RPMI8226 (cell line): ENCODE data around the gene PTH1R.
A peak's percentile ranks its signal among the peaks of the same experiment; 100 is the strongest.

Source experiments
- DNase-seq: peaks from one replicate; pipeline ENCODE4 v3.0.0-alpha.2; 2015

PTH1R gene

GRCh38 chr3:46865031-46865507 is 12.5 kb upstream of the PTH1R start:
- no peak for DNase-seq

GRCh38 chr3:46865546-46865945 is 12.0 kb upstream of the PTH1R start:
- no peak for DNase-seq

- DNase-seq, result no peak
Observed at GRCh38 chr3:46866032-46866595, 11.4 kb upstream of the PTH1R start.

- peak; percentile 76 for DNase-seq
Observed at GRCh38 chr3:46866720-46867549, 10.6 kb upstream of the PTH1R start.

- DNase-seq, result no peak
Observed at GRCh38 chr3:46867550-46867898, 10.0 kb upstream of the PTH1R start.

GRCh38 chr3:46868287-46868686 is 9.2 kb upstream of the PTH1R start:
- DNase-seq, result no peak

- no peak for DNase-seq
Observed at GRCh38 chr3:46868948-46869347, 8.6 kb upstream of the PTH1R start.

- DNase-seq, result no peak
Observed at GRCh38 chr3:46869440-46869839, 8.1 kb upstream of the PTH1R start.

GRCh38 chr3:46870651-46871050 is 6.9 kb upstream of the PTH1R start:
- no peak for DNase-seq

GRCh38 chr3:46871222-46871621 is 6.3 kb upstream of the PTH1R start:
- DNase-seq, result no peak

- DNase-seq, result no peak
Observed at GRCh38 chr3:46873521-46873920, 4.0 kb upstream of the PTH1R start.

- peak; percentile 30 for DNase-seq
Observed at GRCh38 chr3:46874430-46874829, 3.1 kb upstream of the PTH1R start.

- DNase-seq, result no peak
Observed at GRCh38 chr3:46875560-46875959, 2.0 kb upstream of the PTH1R start.

- DNase-seq, result no peak
Observed at GRCh38 chr3:46876313-46877300, 914 bp upstream of the PTH1R start.

GRCh38 chr3:46878781-46879436 is 1.4 kb downstream of the PTH1R start:
- no peak for DNase-seq

GRCh38 chr3:46880884-46881595 is 3.5 kb downstream of the PTH1R start:
- no peak for DNase-seq

- DNase-seq, result no peak
Observed at GRCh38 chr3:46881596-46882376, 4.3 kb downstream of the PTH1R start.

GRCh38 chr3:46882377-46883053 is 5.0 kb downstream of the PTH1R start:
- DNase-seq, result peak; percentile 46

- DNase-seq, result peak; percentile 59
Observed at GRCh38 chr3:46883054-46883829, 5.7 kb downstream of the PTH1R start.

GRCh38 chr3:46883830-46884185 is 6.3 kb downstream of the PTH1R start:
- DNase-seq, result no peak
